HEK293T (cell line): ENCODE results near the gene PLEKHG4B.

ENCODE experiments used
- CTCF ChIA-PET: fragments of 350-600 bp; formaldehyde crosslinking; extraction: SDS; loops from one replicate; lab custom pipeline; 2021; ENCODE audit warnings: antibody characterized with exemption, inconsistent platforms; lab: Yijun Ruan, JAX
- POLR2A ChIA-PET: fragments of 350-600 bp; formaldehyde crosslinking; extraction: SDS; loops from one replicate; lab custom pipeline; 2020; ENCODE audit warnings: antibody characterized with exemption, inconsistent platforms; lab: Yijun Ruan, JAX
- DNase-seq: peaks from one replicate; pipeline ENCODE4 v3.0.0; 2012; ENCODE audit warnings: mixed read lengths; ENCODE audit errors: extremely low spot score
- ARNT ChIP-seq: fragments of 450-650 bp; IDR thresholded peaks from 2 replicates; pipeline ENCODE4 v1.6.1; 2017; ENCODE audit warnings: mild to moderate bottlenecking
- BHLHE40 ChIP-seq: fragments of 450-650 bp; IDR thresholded peaks from 2 replicates; pipeline ENCODE4 v1.6.1; 2016; ENCODE audit warnings: mild to moderate bottlenecking, moderate library complexity, borderline replicate concordance
- CTBP1 ChIP-seq: fragments of 450-650 bp; IDR thresholded peaks from 2 replicates; pipeline ENCODE4 v1.6.1; 2016; ENCODE audit warnings: borderline replicate concordance
- ELF4 ChIP-seq: fragments of 450-650 bp; IDR thresholded peaks from 2 replicates; pipeline ENCODE4 v1.6.1; 2017; ENCODE audit warnings: antibody characterized with exemption
- FOXA1 ChIP-seq: fragments of 450-650 bp; IDR thresholded peaks from 2 replicates; pipeline ENCODE4 v1.6.1; 2016; ENCODE audit warnings: mild to moderate bottlenecking
- FOXK2 ChIP-seq: fragments of 450-650 bp; IDR thresholded peaks from 2 replicates; pipeline ENCODE4 v1.6.1; 2016; ENCODE audit warnings: mild to moderate bottlenecking
- FOXM1 ChIP-seq: fragments of 450-650 bp; IDR thresholded peaks from 2 replicates; pipeline ENCODE4 v1.6.1; 2017; ENCODE audit warnings: mild to moderate bottlenecking, borderline replicate concordance
- HDGF ChIP-seq: fragments of 450-650 bp; IDR thresholded peaks from 2 replicates; pipeline ENCODE4 v1.6.1; 2017; ENCODE audit warnings: antibody characterized with exemption, borderline replicate concordance
- L3MBTL2 ChIP-seq: fragments of 450-650 bp; conservative IDR thresholded peaks from 2 replicates; pipeline ENCODE4 v1.6.1; 2016; ENCODE audit warnings: mild to moderate bottlenecking
- LEF1 ChIP-seq: fragments of 450-650 bp; IDR thresholded peaks from 2 replicates; pipeline ENCODE4 v1.6.1; 2017; ENCODE audit warnings: mild to moderate bottlenecking, borderline replicate concordance
- NFRKB ChIP-seq: fragments of 450-650 bp; IDR thresholded peaks from 2 replicates; pipeline ENCODE4 v1.6.1; 2016; ENCODE audit warnings: mild to moderate bottlenecking, moderate library complexity
- SP1 ChIP-seq: fragments of 450-650 bp; IDR thresholded peaks from 2 replicates; pipeline ENCODE4 v1.6.1; 2017
- SUZ12 ChIP-seq: fragments of 450-650 bp; IDR thresholded peaks from 2 replicates; pipeline ENCODE4 v1.6.1; 2016; ENCODE audit warnings: mild to moderate bottlenecking
- TARDBP ChIP-seq: fragments of 450-650 bp; IDR thresholded peaks from 2 replicates; pipeline ENCODE4 v1.6.1; 2016
- ZNF384 ChIP-seq: fragments of 450-650 bp; IDR thresholded peaks from 2 replicates; pipeline ENCODE4 v1.6.1; 2016
- TF ChIP-seq, protein P1 (sequence below): fragments of 450-650 bp; IDR thresholded peaks from 2 replicates; pipeline ENCODE4 v1.6.1; 2016

The PLEKHG4B gene

DNA sequence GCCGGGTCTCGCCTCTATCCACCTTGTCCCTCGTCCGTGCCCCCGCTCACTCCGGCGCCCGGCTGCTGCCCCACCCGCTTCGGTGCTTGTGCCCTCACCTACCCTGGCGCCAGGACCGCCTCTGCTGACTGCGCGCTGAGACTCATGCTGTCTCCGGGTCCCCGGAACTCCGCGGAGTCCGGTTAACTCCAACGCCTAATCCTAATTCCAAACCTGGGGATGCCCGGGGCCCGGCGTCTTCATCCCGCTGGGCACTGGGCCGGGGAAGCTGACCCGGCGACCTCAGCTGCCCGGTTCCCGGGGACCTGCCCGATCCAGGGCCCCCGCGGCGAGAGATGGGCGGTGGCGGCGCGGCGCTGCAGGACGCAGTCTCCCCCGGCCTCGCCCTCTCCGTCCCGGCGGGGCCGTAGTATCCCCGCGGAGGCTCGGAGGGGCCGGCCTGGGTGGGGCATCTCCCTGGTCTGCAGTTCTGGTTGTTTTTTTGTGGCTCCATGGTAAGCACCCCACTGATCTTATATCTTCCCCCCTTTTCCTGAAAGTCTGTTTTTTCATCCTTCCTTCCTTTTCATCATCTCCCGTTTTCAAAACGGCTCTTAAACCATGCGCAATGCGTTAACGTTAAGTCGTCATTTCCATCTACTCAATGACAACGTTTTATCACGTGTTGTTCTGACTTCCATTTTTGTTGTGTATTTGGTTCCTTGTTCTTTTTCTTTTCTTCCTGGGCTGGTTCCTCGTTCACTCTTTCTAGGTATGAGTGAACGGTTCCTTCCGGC, 41.1 kb upstream of the PLEKHG4B start:
- no peak for DNase-seq
- ChIA-PET CTCF (no interaction called here), POLR2A (no interaction called here)
- TF ChIP-seq FOXM1 (no peak), CTBP1 (no peak), ELF4 (no peak), ARNT (no peak), FOXA1 (no peak), SUZ12 (no peak), SP1 (no peak), L3MBTL2 (no peak), NFRKB (no peak), ZNF384 (no peak), TARDBP (no peak), FOXK2 (no peak), BHLHE40 (no peak), HDGF (no peak), LEF1 (no peak)
- TF ChIP-seq, protein P1, sequence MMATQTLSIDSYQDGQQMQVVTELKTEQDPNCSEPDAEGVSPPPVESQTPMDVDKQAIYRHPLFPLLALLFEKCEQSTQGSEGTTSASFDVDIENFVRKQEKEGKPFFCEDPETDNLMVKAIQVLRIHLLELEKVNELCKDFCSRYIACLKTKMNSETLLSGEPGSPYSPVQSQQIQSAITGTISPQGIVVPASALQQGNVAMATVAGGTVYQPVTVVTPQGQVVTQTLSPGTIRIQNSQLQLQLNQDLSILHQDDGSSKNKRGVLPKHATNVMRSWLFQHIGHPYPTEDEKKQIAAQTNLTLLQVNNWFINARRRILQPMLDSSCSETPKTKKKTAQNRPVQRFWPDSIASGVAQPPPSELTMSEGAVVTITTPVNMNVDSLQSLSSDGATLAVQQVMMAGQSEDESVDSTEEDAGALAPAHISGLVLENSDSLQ = no peak

DNA sequence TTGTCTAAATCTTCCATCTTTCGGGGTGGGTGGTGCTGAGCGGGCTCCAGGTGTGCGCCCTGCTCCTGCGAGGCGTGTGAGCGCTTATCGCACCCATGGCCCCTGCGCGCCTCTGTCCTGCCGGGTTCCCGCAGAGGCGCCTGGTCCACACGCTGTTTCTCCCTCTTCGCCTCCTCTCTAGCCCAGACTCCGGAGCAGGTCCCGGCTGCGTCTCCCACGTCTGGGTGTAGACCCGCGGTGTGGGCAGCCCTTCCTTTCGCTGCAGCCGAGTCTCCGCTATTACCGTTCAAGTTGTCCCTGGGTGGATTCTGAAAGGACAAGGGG, 40.5 kb upstream of the PLEKHG4B start:
- ChIA-PET CTCF (no interaction called here), POLR2A (no interaction called here)
- TF ChIP-seq CTBP1 = no peak
- TF ChIP-seq SUZ12 = no peak
- no peak for TF ChIP-seq SP1
- TF ChIP-seq ARNT = no peak
- TF ChIP-seq, protein P1 = no peak
- no peak for TF ChIP-seq FOXM1
- no peak for TF ChIP-seq ZNF384
- no peak for TF ChIP-seq BHLHE40
- no peak for DNase-seq

DNA sequence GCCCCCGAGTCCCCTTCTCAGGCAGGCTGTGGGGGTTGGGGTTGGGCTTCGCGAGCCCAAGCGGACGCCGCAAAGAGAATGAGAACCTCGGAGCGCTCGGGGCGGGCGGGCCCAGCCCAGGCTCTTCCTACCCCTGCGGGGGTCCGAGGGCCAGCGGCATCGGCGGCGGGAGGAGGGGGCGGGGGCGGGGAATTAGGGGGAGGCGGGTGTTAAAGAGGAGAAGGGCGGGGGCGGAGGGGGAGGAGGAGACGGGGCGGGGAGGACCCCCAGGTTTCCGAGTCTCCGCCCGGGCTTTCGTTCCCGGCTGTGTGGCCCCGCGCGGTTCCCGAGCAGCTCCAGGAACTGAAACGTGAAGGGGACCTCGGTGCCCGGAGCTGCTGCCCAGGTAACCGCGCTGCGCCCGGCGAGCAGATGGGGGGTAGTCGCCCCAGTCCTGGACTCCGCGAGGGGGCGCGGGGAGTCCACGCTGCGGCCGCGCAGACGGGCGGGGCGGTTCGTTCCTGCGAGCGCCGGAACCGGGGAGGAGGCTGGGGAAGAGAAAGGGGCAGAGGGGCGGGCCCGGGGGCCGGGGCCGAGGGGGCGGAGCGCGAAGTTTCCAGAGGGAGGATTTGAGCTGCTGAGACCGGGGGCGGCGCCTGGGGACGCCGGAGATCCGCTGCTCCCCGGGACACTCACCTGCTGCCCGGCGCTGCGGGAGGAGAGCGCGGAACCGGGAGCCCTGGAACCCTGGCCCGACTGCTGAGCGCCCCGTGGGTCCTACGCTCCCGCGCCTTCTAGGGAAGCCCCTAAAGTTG, 38.4 kb upstream of the PLEKHG4B start:
- DNase-seq = peak; percentile 68
- CTCF ChIA-PET = no interaction called here
- TF ChIP-seq FOXA1 = no peak
- no peak for TF ChIP-seq SP1
- TF ChIP-seq, protein P1 = no peak
- TF ChIP-seq NFRKB = no peak
- TF ChIP-seq HDGF = no peak
- TF ChIP-seq L3MBTL2 = no peak
- no peak for TF ChIP-seq BHLHE40
- TF ChIP-seq FOXM1 = no peak
- no peak for TF ChIP-seq FOXK2
- TF ChIP-seq SUZ12 = no peak
- no peak for TF ChIP-seq TARDBP
- TF ChIP-seq LEF1 = no peak
- no peak for TF ChIP-seq ELF4
- no peak for TF ChIP-seq CTBP1
- TF ChIP-seq ZNF384 = no peak
- no peak for TF ChIP-seq ARNT
- POLR2A ChIA-PET = interaction anchor here (1.2 kb wide), 2 partner anchors 11 to 37 kb away, joined by 3 to 6 read pairs; no protein-coding TSS in a partner anchor

DNA sequence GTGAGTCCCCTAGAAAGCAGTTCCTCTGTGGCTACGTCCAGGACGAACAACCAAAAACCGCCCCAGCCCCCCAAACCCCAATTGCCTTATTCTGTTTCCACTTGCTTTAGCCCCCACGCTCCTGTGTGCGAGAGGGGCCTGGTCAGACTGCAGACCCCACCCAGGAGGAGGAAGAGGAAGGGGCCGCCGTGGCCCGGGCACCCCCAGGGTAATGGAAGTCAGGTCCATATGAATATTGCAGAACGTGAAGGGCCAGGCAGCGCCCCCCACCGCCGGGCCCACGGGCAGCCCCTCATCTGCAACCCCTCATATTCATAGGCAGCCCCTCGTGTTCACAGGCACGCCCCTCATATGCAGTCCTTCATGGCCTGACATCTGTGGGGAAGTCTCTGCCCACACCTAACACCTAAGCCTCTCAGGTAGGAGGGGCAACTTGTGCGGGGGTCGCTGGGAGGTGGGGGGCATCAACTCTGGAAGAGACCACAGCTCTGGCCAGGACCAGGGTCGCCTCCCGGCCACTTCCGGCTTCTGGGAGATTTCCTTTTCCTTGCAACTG, 37.7 kb upstream of the PLEKHG4B start:
- CTCF ChIA-PET = no interaction called here
- TF ChIP-seq CTBP1 (no peak), HDGF (no peak), FOXK2 (no peak), ELF4 (no peak), BHLHE40 (no peak), FOXM1 (no peak), ARNT (no peak), SP1 (no peak), TARDBP (no peak), NFRKB (no peak), LEF1 (no peak), SUZ12 (no peak), L3MBTL2 (no peak)
- POLR2A ChIA-PET = interaction anchor here (1.2 kb wide), 1 partner anchor 37 kb away, joined by 6 read pairs; no protein-coding TSS in a partner anchor
- no peak for DNase-seq

GRCh38 chr5:54876-55569, 36.9 kb upstream of the PLEKHG4B start:
- TF ChIP-seq TARDBP (no peak), SP1 (no peak), SUZ12 (no peak), BHLHE40 (no peak), NFRKB (no peak), L3MBTL2 (no peak), FOXM1 (no peak), CTBP1 (no peak), LEF1 (no peak), ARNT (no peak), HDGF (no peak)
- TF ChIP-seq, protein P1 = no peak
- CTCF ChIA-PET = no interaction called here
- no peak for DNase-seq
- POLR2A ChIA-PET = no interaction called here
